Measurements from ENCODE around the gene PPP3CA. TPM values are rescaled to one million over a fixed set of nuclear protein-coding genes. Genes with fewer than 3 reads are reported as not detected.

PPP3CA gene
- total RNA-seq, 4 donors from 2014 or later: 28.7 to 51.7 (median 39.0) TPM

- H3K27me3 ChIP-seq: no peaks in the 10 kb centered on the region
- H3K27ac ChIP-seq: peak overlapping the region; percentile 98
- H3K4me1 ChIP-seq: peaks cover 40% of the 10 kb centered on the region
- no peak for TF ChIP-seq CTCF (IDR thresholded peaks at IDR 0.05)
- no peak for TF ChIP-seq POLR2AphosphoS5 (IDR thresholded peaks at IDR 0.05)
- TF ChIP-seq POLR2A (IDR thresholded peaks at IDR 0.05): no peak
- H3K4me3 ChIP-seq: no peak overlapping the region
- WGBS: 40% methylated on average over 5 of the region's 5 CpGs
- DNase-seq (ENCODE audit: low spot score in 2 of 2): peak in 1 of 2 donors; percentile 73
- no peaks in the 10 kb centered on the region for H3K36me3 ChIP-seq
- H3K9me3 ChIP-seq: no peaks in the 10 kb centered on the region
These were observed 1.9 kb upstream of the PPP3CA start for GRCh38 chr4:101348995-101349800.

DNA sequence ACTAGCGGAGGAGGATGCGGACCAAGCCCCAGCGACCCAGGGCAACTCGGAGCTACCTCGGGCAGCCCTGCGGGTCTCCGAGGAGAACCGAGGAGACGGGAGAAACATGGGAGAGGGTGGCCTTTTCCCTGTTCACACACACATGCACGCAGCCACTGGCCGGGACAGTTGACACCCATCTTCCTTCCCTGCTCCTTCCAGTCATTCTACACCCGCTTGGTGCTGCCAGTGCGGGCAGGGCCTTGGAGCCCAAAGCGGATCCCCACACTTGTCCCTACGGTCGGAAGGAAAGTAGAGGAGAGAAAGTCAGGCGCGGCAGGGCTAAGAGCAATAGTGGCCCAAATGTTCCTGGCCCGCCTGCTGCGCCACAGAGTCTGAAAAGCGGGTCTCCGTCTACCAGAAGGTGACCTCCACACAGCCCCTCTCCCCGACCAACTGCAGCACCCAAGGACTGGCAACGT, 1.1 kb upstream of the PPP3CA start:
- H3K4me3 ChIP-seq: peak overlapping the region; percentile 91
- H3K27ac ChIP-seq: peak overlapping the region; percentile 98
- H3K9me3 ChIP-seq: no peaks in the 10 kb centered on the region
- WGBS: 9% methylated on average over 9 of the region's 24 CpGs
- no peaks in the 10 kb centered on the region for H3K36me3 ChIP-seq
- H3K27me3 ChIP-seq: no peaks in the 10 kb centered on the region
- TF ChIP-seq EP300 (IDR thresholded peaks at IDR 0.05): no peak
- no peak for TF ChIP-seq POLR2AphosphoS5 (IDR thresholded peaks at IDR 0.05)
- TF ChIP-seq CTCF (IDR thresholded peaks at IDR 0.05): no peak
- no peak for TF ChIP-seq POLR2A (IDR thresholded peaks at IDR 0.05)
- peaks cover 47% of the 10 kb centered on the region for H3K4me1 ChIP-seq
- peak in 1 of 2 donors; percentile 79 for DNase-seq (ENCODE audit: low spot score in 2 of 2)

DNA sequence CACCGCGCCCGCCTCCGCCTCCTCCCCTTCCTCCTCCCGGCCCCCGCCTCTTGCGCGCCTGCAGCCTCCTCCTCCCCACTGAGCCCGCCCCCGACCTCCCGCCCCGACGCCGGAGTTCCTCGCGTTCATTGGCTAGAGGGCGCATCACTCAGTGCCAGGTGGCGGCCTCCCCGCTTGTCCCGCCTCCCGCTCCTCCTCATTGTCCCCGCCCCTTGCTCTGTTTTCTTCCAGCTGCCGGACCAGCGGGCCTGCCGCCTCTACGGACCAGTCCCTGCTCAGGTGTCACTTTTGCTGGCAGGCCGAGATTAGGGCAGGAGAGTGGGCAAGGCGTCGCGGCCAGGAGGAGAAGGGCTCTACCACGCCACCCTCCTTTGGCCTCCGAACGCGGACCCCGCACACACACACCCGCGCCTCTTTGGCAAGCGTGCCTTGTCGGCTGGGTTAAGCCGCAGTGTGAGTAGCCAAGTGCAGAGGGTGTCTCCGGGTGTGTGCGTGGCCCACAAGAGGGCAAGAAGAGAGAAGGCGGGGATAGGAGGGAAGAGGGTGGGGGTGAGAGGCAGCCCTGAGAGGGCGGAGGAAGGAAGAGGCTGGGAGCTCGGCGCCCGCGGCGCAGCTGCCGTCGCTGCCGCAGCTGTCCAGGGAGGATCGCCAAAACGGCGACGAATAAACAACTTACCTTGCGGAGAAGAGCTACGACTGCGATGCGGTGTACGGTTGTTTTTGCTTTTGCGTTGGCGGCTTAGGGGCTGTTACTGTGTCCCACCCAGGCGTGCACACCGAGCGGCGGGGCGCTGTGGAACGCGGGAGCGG, 436 bp upstream of the PPP3CA start:
- TF ChIP-seq POLR2AphosphoS5 (IDR thresholded peaks at IDR 0.05): peak; percentile 63 to 87 (median 75)
- TF ChIP-seq EP300 (IDR thresholded peaks at IDR 0.05): no peak
- peak in 1 of 2 donors; percentile 67 for TF ChIP-seq POLR2A (IDR thresholded peaks at IDR 0.05)
- peak overlapping the region; percentile 98 for H3K27ac ChIP-seq
- peak; percentile 99 for DNase-seq (ENCODE audit: low spot score in 2 of 2)
- under 1% methylated on average over 35 of the region's 71 CpGs for WGBS
- H3K9me3 ChIP-seq: no peaks in the 10 kb centered on the region
- peak overlapping the region; percentile 91 for H3K4me3 ChIP-seq
- peaks cover 52% of the 10 kb centered on the region for H3K4me1 ChIP-seq
- H3K27me3 ChIP-seq: no peaks in the 10 kb centered on the region
- H3K36me3 ChIP-seq: no peaks in the 10 kb centered on the region

DNA sequence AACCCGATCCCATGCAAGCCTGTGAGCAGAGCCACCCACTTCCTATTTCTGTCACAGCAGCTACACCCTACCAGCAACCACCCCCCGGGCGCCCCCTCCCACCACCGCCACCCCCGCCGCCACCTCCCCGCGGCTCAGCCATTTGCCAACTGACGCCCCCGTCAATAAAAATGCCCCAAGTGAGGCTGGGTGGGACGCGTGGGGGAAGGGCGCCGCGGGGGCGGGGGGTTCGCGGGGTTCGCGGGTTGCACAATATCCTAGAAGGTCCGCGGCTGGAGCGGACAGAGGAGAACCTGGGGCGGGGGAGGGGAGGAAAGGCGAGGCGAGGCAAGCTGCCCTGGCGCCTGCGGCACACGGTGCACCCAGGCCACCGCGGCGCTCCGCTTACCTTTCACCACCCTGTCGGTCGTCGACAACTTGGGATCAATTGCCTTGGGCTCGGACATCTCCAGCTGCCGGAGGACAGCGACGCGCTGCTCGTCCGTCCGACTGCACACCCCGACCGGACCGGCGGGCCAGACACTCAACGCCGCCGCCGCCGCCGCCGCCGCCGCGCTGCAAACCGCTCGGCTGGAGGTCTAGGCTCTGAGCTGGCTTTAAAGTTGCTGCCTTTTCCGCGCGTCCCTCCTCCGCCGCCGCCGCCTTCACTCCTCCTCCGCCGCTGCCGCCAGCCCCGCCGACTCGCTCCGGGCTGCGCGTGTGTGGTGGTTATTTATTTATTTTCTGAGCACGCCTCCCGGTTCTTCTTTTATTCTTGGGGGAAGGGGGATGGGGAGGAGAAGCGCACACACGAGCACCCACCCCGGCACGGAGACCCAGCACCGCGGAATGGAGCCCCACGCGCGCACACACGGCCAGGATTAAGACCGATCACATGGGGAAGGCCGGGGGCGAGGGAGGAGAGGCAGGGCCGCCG, 717 bp downstream of the PPP3CA start:
- peaks cover 52% of the 10 kb centered on the region for H3K4me1 ChIP-seq
- H3K4me3 ChIP-seq: peak overlapping the region; percentile 91
- no peaks in the 10 kb centered on the region for H3K27me3 ChIP-seq
- H3K27ac ChIP-seq: peak overlapping the region; percentile 98
- no peaks in the 10 kb centered on the region for H3K9me3 ChIP-seq
- H3K36me3 ChIP-seq: no peaks in the 10 kb centered on the region
- WGBS: under 1% methylated on average over 54 of the region's 93 CpGs
- peak; percentile 83 to 89 for DNase-seq (ENCODE audit: low spot score in 2 of 2)
- TF ChIP-seq POLR2AphosphoS5 (IDR thresholded peaks at IDR 0.05) (peak in 2 of 3 donors; percentile 9 to 50), CTCF (IDR thresholded peaks at IDR 0.05) (no peak), POLR2A (IDR thresholded peaks at IDR 0.05) (no peak)
